ENCODE data around the gene DUSP16.
"Not testable (repeated sequence)": the region's sequence is repeated elsewhere in the genome, so short reads cannot be mapped to it uniquely, and the experiment has no call there.

- TF ChIP-seq CTCF (conservative IDR thresholded peaks at IDR 0.05; ENCODE audit: low read depth, low read length); EZH2 (IDR thresholded peaks at IDR 0.05; ENCODE audit: low read length, unreplicated experiment): not testable (repeated sequence)
These were observed 33.9 kb upstream of the DUSP16 start for GRCh38 chr12:12596598-12596997.

Measured in PC-3 (cell line).